IMR-90 (cell line): ENCODE data around the gene RAB11FIP4. TPM values are rescaled to one million over a fixed set of nuclear protein-coding genes. Genes with fewer than 3 reads are reported as not detected.

Experiments
- ATAC-seq: fragments of 200-7000 bp; cut with Tn5 transposase; 2 replicates; pipeline ENCODE4 v1.9.1; 2020; ENCODE audit warnings: low read depth, mild to moderate bottlenecking, moderate library complexity
- BruUV-seq: library from RNA; stranded (reverse); fragments of 400-500 nt; replicated peaks from 2 replicates; lab custom pipeline; 2021; lab: Mats Ljungman, UMichigan
- CTCF ChIA-PET: fragments of 300-600 bp; formaldehyde crosslinking; extraction: SDS; loops from one replicate; lab custom pipeline; 2021; ENCODE audit warnings: antibody characterized with exemption; lab: Yijun Ruan, JAX
- POLR2A ChIA-PET: fragments of 300-600 bp; sonication (Branson Sonifier 250); formaldehyde crosslinking; loops from one replicate; lab custom pipeline; 2022; ENCODE audit warnings: antibody characterized with exemption; ENCODE audit not compliant: unreplicated experiment; lab: Charles Lee
- DNase-seq: peaks from one replicate; pipeline ENCODE4 v3.0.0; 2013
- H2AFZ ChIP-seq: replicated peaks from 2 replicates; pipeline ENCODE3; 2013; ENCODE audit warnings: low read length, mild to moderate bottlenecking; ENCODE audit not compliant: poor library complexity
- H2AK5ac ChIP-seq: 2 replicates; pipeline ENCODE4 v1.6.1; 2013; ENCODE audit warnings: low read depth, low read length, inconsistent platforms
- H2AK9ac ChIP-seq: replicated peaks from 2 replicates; pipeline ENCODE3; 2013; ENCODE audit warnings: mild to moderate bottlenecking, low read depth, low read length, moderate library complexity; ENCODE audit not compliant: poor library complexity
- H2BK120ac ChIP-seq: 2 replicates; pipeline ENCODE4 v1.6.1; 2013; ENCODE audit warnings: low read depth, low read length, inconsistent platforms
- H2BK15ac ChIP-seq: 3 replicates; pipeline ENCODE4 v1.6.1; 2013; ENCODE audit warnings: low read depth, low read length, inconsistent platforms
- H2BK20ac ChIP-seq: 2 replicates; pipeline ENCODE4 v1.6.1; 2013; ENCODE audit warnings: low read depth, mild to moderate bottlenecking, inconsistent platforms, low read length, moderate library complexity
- H2BK5ac ChIP-seq: 2 replicates; pipeline ENCODE4 v1.6.1; 2013; ENCODE audit warnings: mild to moderate bottlenecking, low read depth, low read length, inconsistent platforms; ENCODE audit not compliant: poor library complexity, severe bottlenecking
- H3K14ac ChIP-seq: replicated peaks from 2 replicates; pipeline ENCODE4 v1.6.1; 2013; ENCODE audit warnings: low read depth, low read length, inconsistent platforms
- H3K18ac ChIP-seq: 2 replicates; pipeline ENCODE4 v1.6.1; 2013; ENCODE audit warnings: low read depth, low read length, control low read depth
- H3K23ac ChIP-seq: 2 replicates; pipeline ENCODE4 v1.6.1; 2013; ENCODE audit warnings: low read depth, low read length, inconsistent platforms
- H3K27ac ChIP-seq: 2 replicates; pipeline ENCODE4 v1.5.1; 2013; ENCODE audit warnings: mild to moderate bottlenecking, control low read depth, low read length; ENCODE audit not compliant: insufficient read depth
- H3K27me3 ChIP-seq: 2 replicates; pipeline ENCODE4 v1.6.1; 2013; ENCODE audit warnings: low read length; ENCODE audit not compliant: control insufficient read depth, insufficient read depth
- H3K36me3 ChIP-seq: 2 replicates; pipeline ENCODE4 v1.6.1; 2013; ENCODE audit warnings: low read length, mixed read lengths; ENCODE audit not compliant: control insufficient read depth, insufficient read depth
- H3K4ac ChIP-seq: 2 replicates; pipeline ENCODE4 v1.6.1; 2013; ENCODE audit warnings: low read depth, low read length, inconsistent platforms
- H3K4me1 ChIP-seq: 2 replicates; pipeline ENCODE4 v1.6.1; 2013; ENCODE audit warnings: low read length, mixed read lengths; ENCODE audit not compliant: control insufficient read depth, insufficient read depth
- H3K4me2 ChIP-seq: 2 replicates; pipeline ENCODE4 v1.6.1; 2013; ENCODE audit warnings: low read depth, mild to moderate bottlenecking, control low read depth, low read length, moderate library complexity
- H3K4me3 ChIP-seq: 2 replicates; pipeline ENCODE4 v1.5.1; 2013; ENCODE audit warnings: low read depth, mild to moderate bottlenecking, control low read depth, low read length, moderate library complexity; ENCODE audit not compliant: insufficient read depth
- H3K56ac ChIP-seq: 2 replicates; pipeline ENCODE4 v1.6.1; 2013; ENCODE audit warnings: low read length, inconsistent platforms; ENCODE audit not compliant: insufficient read depth; ENCODE audit errors: extremely low read depth
- H3K79me1 ChIP-seq, 2 experiments: 2 replicates each; pipeline ENCODE4 v1.6.1; 2013; ENCODE audit warnings: low read length in 2 of 2, inconsistent platforms in 1 of 2, low read depth in 1 of 2
- H3K9ac ChIP-seq: 2 replicates; pipeline ENCODE4 v1.6.1; 2013; ENCODE audit warnings: low read depth, low read length, control low read depth
- H3K9me1 ChIP-seq: 2 replicates; pipeline ENCODE4 v1.6.1; 2013; ENCODE audit warnings: low read length, inconsistent platforms; ENCODE audit not compliant: insufficient read depth
- H3K9me3 ChIP-seq: 2 replicates; pipeline ENCODE4 v1.6.1; 2013; ENCODE audit warnings: low read length; ENCODE audit not compliant: control insufficient read depth, insufficient read depth
- H4K20me1 ChIP-seq: 2 replicates; pipeline ENCODE4 v1.6.1; 2013; ENCODE audit warnings: low read length, inconsistent platforms; ENCODE audit not compliant: insufficient read depth
- H4K5ac ChIP-seq: 2 replicates; pipeline ENCODE4 v1.6.1; 2013; ENCODE audit warnings: mild to moderate bottlenecking, low read depth, low read length, control low read depth
- H4K8ac ChIP-seq, 2 experiments: 2 replicates each; pipeline ENCODE4 v1.6.1; 2013; ENCODE audit warnings: low read depth in 2 of 2, low read length in 2 of 2, control low read depth in 1 of 2, inconsistent platforms in 1 of 2
- H4K91ac ChIP-seq: 2 replicates; pipeline ENCODE4 v1.6.1; 2013; ENCODE audit warnings: low read depth, low read length, inconsistent platforms; ENCODE audit not compliant: insufficient read depth
- CEBPB ChIP-seq: IDR thresholded peaks from 2 replicates; pipeline ENCODE4 v1.6.1; 2012; ENCODE audit warnings: low read depth, low read length, improper control_type of control experiment
- FOS ChIP-seq: fragments of 150-350 bp; IDR thresholded peaks from 2 replicates; pipeline ENCODE4 v1.6.1; 2016; ENCODE audit warnings: low read depth, low read length
- MAFK ChIP-seq: IDR thresholded peaks from 2 replicates; pipeline ENCODE4 v1.6.1; 2012; ENCODE audit warnings: low read depth, low read length, improper control_type of control experiment
- MAZ ChIP-seq: IDR thresholded peaks from 2 replicates; pipeline ENCODE4 v1.6.1; 2012; ENCODE audit warnings: low read depth, mild to moderate bottlenecking, low read length, improper control_type of control experiment, moderate library complexity, borderline replicate concordance
- MXI1 ChIP-seq: IDR thresholded peaks from 2 replicates; pipeline ENCODE4 v1.6.1; 2012; ENCODE audit warnings: low read depth, mild to moderate bottlenecking, low read length, moderate library complexity, borderline replicate concordance
- NFE2L2 ChIP-seq: fragments of 150-350 bp; IDR thresholded peaks from 2 replicates; pipeline ENCODE4 v1.6.1; 2016; ENCODE audit warnings: low read depth, mild to moderate bottlenecking, low read length
- RCOR1 ChIP-seq: IDR thresholded peaks from 2 replicates; pipeline ENCODE4 v1.6.1; 2012; ENCODE audit warnings: mild to moderate bottlenecking, low read length, improper control_type of control experiment; ENCODE audit not compliant: insufficient replicate concordance
- RFX5 ChIP-seq: IDR thresholded peaks from 2 replicates; pipeline ENCODE4 v1.8.0; 2012; ENCODE audit warnings: low read depth, mild to moderate bottlenecking, low read length, moderate library complexity
- USF2 ChIP-seq: fragments of 150-350 bp; IDR thresholded peaks from 2 replicates; pipeline ENCODE4 v1.6.1; 2017; ENCODE audit warnings: mild to moderate bottlenecking, antibody characterized with exemption, low read length, low read depth
- whole genome bisulfite sequencing, 2 experiments: methylation state at CpG; one replicate each; pipeline versions ENCODE4 v1.1.5 to v1.1.7; 2013; ENCODE audit warnings: missing lambda C conversion rate in 2 of 2; ENCODE audit not compliant: insufficient read length in 1 of 2; ENCODE audit errors: extremely low coverage in 2 of 2; 5-methylcytosine and 5-hydroxymethylcytosine counted together
- dilution Hi-C: fragments of 300-500 bp; cut with HindIII; formaldehyde crosslinking; loops from one replicate; pipeline ENCODE4 v1.14.3; 2018; ENCODE audit warnings: low sequenced_read_pairs; ENCODE audit not compliant: unreplicated experiment
- in situ Hi-C: fragments of 300-500 bp; cut with MboI; formaldehyde crosslinking; loops from 3 replicates; pipeline ENCODE4 v1.14.3; 2019; ENCODE audit warnings: low sequenced_read_pairs, inconsistent platforms, mixed read lengths
- intact Hi-C: fragments of 100-400 bp; cut with micrococcal nuclease; formaldehyde crosslinking; loops from 2 replicates; pipeline ENCODE4 v1.10.0; 2022
- polyA plus RNA-seq, 3 experiments: library from polyadenylated mRNA; depleted of rRNA; stranded (reverse); fragments of >200 nt; gene quantifications; 2 replicates each; pipeline ENCODE4 v1.2.3, GENCODE V29; 2012; ENCODE audit warnings: low replicate concordance in 1 of 3
- total RNA-seq: library from RNA; depleted of rRNA; stranded (reverse); fragments of >200 nt; gene quantifications from 2 replicates; pipeline ENCODE4 v1.2.3, GENCODE V29; 2012
- TF ChIP-seq, protein P1 (sequence below): conservative IDR thresholded peaks from 2 replicates; pipeline ENCODE4 v1.5.1; 2012; ENCODE audit warnings: mild to moderate bottlenecking, low read depth, low read length, improper control_type of control experiment

RAB11FIP4 gene
- total and polyA plus RNA-seq, 2 of the 4 experiments (the other 2 are of a cell fraction) = 0.68 to 1.1 TPM

DNA sequence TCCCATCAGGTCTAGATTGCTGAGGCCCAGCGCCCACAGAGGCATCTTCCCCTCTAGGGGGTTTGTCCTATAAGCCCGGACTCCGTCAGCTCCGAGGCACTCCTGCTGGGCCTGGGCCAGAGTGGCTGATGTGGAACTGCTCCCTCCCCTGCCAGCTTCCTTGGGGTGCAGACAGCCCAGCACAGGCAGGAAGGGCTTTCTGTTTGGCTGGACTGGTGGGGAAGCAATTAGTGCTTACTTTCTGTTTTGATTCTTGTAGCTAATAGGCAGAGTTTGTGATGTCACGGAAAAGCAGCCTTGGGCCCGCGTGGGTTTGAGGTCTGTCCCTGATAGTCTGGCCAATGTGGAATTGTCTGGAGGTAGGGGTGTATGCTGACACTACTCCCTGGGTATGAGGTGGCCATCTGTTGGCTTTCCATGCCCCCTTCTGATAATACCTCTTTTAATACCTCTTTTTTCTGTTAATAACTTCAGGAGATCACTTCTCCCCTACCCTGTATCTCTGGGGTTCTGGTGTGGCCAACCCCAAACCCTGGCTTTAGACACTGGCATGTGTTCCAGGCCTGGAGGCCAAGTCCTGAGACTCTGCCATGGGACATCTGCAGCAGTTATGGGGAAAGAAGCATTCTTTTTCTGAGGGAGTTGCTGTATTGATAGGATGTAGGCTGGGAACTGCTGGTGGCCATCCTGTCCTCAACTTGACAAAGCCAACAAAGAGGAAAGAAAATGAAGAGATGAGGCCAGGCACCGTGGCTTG lies 190.9 kb downstream of the RAB11FIP4 start:
- ChIA-PET POLR2A (no interaction called here), CTCF (no interaction called here)
- no peak overlapping the region for H3K56ac ChIP-seq
- H3K14ac ChIP-seq = peak overlapping the region; percentile 38
- H2AFZ ChIP-seq = no peak overlapping the region
- H4K8ac ChIP-seq = peak overlapping the region in 1 of 2 experiments; percentile 86; a peak in 3 of 4 replicates
- BruUV-seq = no TSS peak
- dilution Hi-C loops = no loop called here
- H4K20me1 ChIP-seq = 0 out of 2 replicates have a peak, but pooled peaks cover 2% of the 10 kb centered on the region
- H3K23ac ChIP-seq = peak overlapping the region; percentile 17; the same call in 1 of the 2 replicates
- DNase-seq (peak; percentile 36), ATAC-seq (no peak)
- H2BK20ac ChIP-seq = peak overlapping the region; percentile 22; the same call in 1 of the 2 replicates
- H3K9me1 ChIP-seq = peaks cover 31% of the 10 kb centered on the region
- peak overlapping the region; percentile 93 for H2BK120ac ChIP-seq
- WGBS, 2 experiments = no CpG with 5 or more reads among the region's 8 CpGs
- peak overlapping the region; percentile 67; the same call in 1 of the 2 replicates for H4K91ac ChIP-seq
- H3K9ac ChIP-seq = no peak overlapping the region
- in situ Hi-C loops = no loop called here
- no peak overlapping the region for H3K4me2 ChIP-seq
- peak overlapping the region; percentile 79 for H4K5ac ChIP-seq
- H3K4me3 ChIP-seq = no peak overlapping the region
- H2AK9ac ChIP-seq = peak overlapping the region; percentile 66
- H3K27me3 ChIP-seq = no peaks in the 10 kb centered on the region
- TF ChIP-seq MAZ = no peak
- TF ChIP-seq NFE2L2 = no peak
- no peak for TF ChIP-seq MAFK
- TF ChIP-seq RFX5 = no peak
- TF ChIP-seq, protein P1, sequence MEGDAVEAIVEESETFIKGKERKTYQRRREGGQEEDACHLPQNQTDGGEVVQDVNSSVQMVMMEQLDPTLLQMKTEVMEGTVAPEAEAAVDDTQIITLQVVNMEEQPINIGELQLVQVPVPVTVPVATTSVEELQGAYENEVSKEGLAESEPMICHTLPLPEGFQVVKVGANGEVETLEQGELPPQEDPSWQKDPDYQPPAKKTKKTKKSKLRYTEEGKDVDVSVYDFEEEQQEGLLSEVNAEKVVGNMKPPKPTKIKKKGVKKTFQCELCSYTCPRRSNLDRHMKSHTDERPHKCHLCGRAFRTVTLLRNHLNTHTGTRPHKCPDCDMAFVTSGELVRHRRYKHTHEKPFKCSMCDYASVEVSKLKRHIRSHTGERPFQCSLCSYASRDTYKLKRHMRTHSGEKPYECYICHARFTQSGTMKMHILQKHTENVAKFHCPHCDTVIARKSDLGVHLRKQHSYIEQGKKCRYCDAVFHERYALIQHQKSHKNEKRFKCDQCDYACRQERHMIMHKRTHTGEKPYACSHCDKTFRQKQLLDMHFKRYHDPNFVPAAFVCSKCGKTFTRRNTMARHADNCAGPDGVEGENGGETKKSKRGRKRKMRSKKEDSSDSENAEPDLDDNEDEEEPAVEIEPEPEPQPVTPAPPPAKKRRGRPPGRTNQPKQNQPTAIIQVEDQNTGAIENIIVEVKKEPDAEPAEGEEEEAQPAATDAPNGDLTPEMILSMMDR = no peak
- no peak for TF ChIP-seq FOS
- no peak for TF ChIP-seq CEBPB
- TF ChIP-seq USF2 = no peak
- TF ChIP-seq MXI1 = no peak
- TF ChIP-seq RCOR1 = no peak
- peak overlapping the region; percentile 30; the same call in 2 of the 3 replicates for H2BK15ac ChIP-seq
- peak overlapping the region; percentile 75 for H3K27ac ChIP-seq
- H2AK5ac ChIP-seq = peak overlapping the region; percentile 97
- no peaks in the 10 kb centered on the region for H3K9me3 ChIP-seq
- peak overlapping the region; percentile 84 for H2BK5ac ChIP-seq
- intact Hi-C loops = no loop called here
- H3K4me1 ChIP-seq = peaks cover 31% of the 10 kb centered on the region
- peak overlapping the region; percentile 27; the same call in 1 of the 2 replicates for H3K18ac ChIP-seq
- H3K79me1 ChIP-seq = peaks cover 16 to 72% of the 10 kb centered on the region in 2 experiments
- peak overlapping the region; percentile 78 for H3K4ac ChIP-seq
- H3K36me3 ChIP-seq = peaks cover 6% of the 10 kb centered on the region; the same call in 1 of the 2 replicates
